ENCODE measurements around the gene RASA4B.
"Not testable (repeated sequence)": the region's sequence is repeated elsewhere in the genome, so short reads cannot be mapped to it uniquely, and the experiment has no call there.

RASA4B gene

GRCh38 chr7:102494026-102494425 is 23.6 kb downstream of the RASA4B start:
- not testable (repeated sequence) for H3K36me3 Mint-ChIP-seq (ENCODE audit: low read depth); H3K9me3 Mint-ChIP-seq; H3K27me3 Mint-ChIP-seq (ENCODE audit: low read depth); H3K27ac Mint-ChIP-seq; H3K4me1 Mint-ChIP-seq; H3K4me3 Mint-ChIP-seq

- not testable (repeated sequence) for H3K4me1 Mint-ChIP-seq; H3K27me3 Mint-ChIP-seq (ENCODE audit: low read depth); H3K27ac Mint-ChIP-seq; H3K9me3 Mint-ChIP-seq; H3K36me3 Mint-ChIP-seq (ENCODE audit: low read depth); H3K4me3 Mint-ChIP-seq
Observed at GRCh38 chr7:102493220-102493935, 24.2 kb downstream of the RASA4B start.

GRCh38 chr7:102490529-102491075 is 27.0 kb downstream of the RASA4B start:
- H3K4me1 Mint-ChIP-seq; H3K36me3 Mint-ChIP-seq (ENCODE audit: low read depth); H3K4me3 Mint-ChIP-seq; H3K27me3 Mint-ChIP-seq (ENCODE audit: low read depth); H3K9me3 Mint-ChIP-seq; H3K27ac Mint-ChIP-seq: not testable (repeated sequence)

GRCh38 chr7:102484317-102484716 is 33.3 kb downstream of the RASA4B start:
- not testable (repeated sequence) for H3K36me3 Mint-ChIP-seq (ENCODE audit: low read depth); H3K4me1 Mint-ChIP-seq; H3K9me3 Mint-ChIP-seq; H3K27me3 Mint-ChIP-seq (ENCODE audit: low read depth); H3K27ac Mint-ChIP-seq; H3K4me3 Mint-ChIP-seq

GRCh38 chr7:102481962-102482361 is 35.6 kb downstream of the RASA4B start:
- H3K27me3 Mint-ChIP-seq (ENCODE audit: low read depth); H3K4me1 Mint-ChIP-seq; H3K36me3 Mint-ChIP-seq (ENCODE audit: low read depth); H3K9me3 Mint-ChIP-seq; H3K27ac Mint-ChIP-seq; H3K4me3 Mint-ChIP-seq: not testable (repeated sequence)

GRCh38 chr7:102479982-102480637 is 37.5 kb downstream of the RASA4B start:
- not testable (repeated sequence) for H3K36me3 Mint-ChIP-seq (ENCODE audit: low read depth); H3K27me3 Mint-ChIP-seq (ENCODE audit: low read depth); H3K4me1 Mint-ChIP-seq; H3K9me3 Mint-ChIP-seq; H3K4me3 Mint-ChIP-seq
- H3K27ac Mint-ChIP-seq = peak overlapping the region in 2 of 3 experiments; percentile 53 to 57
- peak in 2 of 3 experiments; percentile 11 to 23 for TF ChIP-seq CTCF (IDR thresholded peaks at IDR 0.05; ENCODE audit: unreplicated experiment in 3 of 3)

- H3K27me3 Mint-ChIP-seq (ENCODE audit: low read depth); H3K27ac Mint-ChIP-seq; H3K36me3 Mint-ChIP-seq (ENCODE audit: low read depth); H3K4me1 Mint-ChIP-seq; H3K9me3 Mint-ChIP-seq; H3K4me3 Mint-ChIP-seq: not testable (repeated sequence)
Observed at GRCh38 chr7:102479209-102479584, 38.4 kb downstream of the RASA4B start.

- peak in 2 of 3 experiments; percentile 17 to 24 for TF ChIP-seq CTCF (IDR thresholded peaks at IDR 0.05; ENCODE audit: unreplicated experiment in 3 of 3)
- H3K9me3 Mint-ChIP-seq; H3K27ac Mint-ChIP-seq; H3K27me3 Mint-ChIP-seq (ENCODE audit: low read depth); H3K4me1 Mint-ChIP-seq; H3K36me3 Mint-ChIP-seq (ENCODE audit: low read depth): not testable (repeated sequence)
- peak within 1 kb of the TSS; percentile 84 to 87 (median 87) for H3K4me3 Mint-ChIP-seq
Observed at GRCh38 chr7:102478314-102479208, 39.0 kb downstream of the RASA4B start, which contains the start of gene POLR2J. TSS of gene POLR2J (minus strand) at chr7:102478922. CDS start at chr7:102478860, 62 bp downstream.

GRCh38 chr7:102474736-102475435 is 42.7 kb downstream of the RASA4B start:
- H3K27me3 Mint-ChIP-seq (ENCODE audit: low read depth); H3K36me3 Mint-ChIP-seq (ENCODE audit: low read depth); H3K9me3 Mint-ChIP-seq; H3K27ac Mint-ChIP-seq; H3K4me1 Mint-ChIP-seq; H3K4me3 Mint-ChIP-seq: not testable (repeated sequence)

- H3K9me3 Mint-ChIP-seq = not testable (repeated sequence)
Observed at GRCh38 chr7:102474116-102474515, 43.5 kb downstream of the RASA4B start.

More at GRCh38 chr7:102474116-102474515, 43.5 kb downstream of the RASA4B start:
- H3K4me3 Mint-ChIP-seq; H3K36me3 Mint-ChIP-seq (ENCODE audit: low read depth); H3K27ac Mint-ChIP-seq; H3K4me1 Mint-ChIP-seq; H3K27me3 Mint-ChIP-seq (ENCODE audit: low read depth): not testable (repeated sequence)

Measured in nephron (organoid).